ENCODE measurements around the gene PDE4A.
"Not testable (repeated sequence)": the region's sequence is repeated elsewhere in the genome, so short reads cannot be mapped to it uniquely, and the experiment has no call there.

The PDE4A gene

DNA sequence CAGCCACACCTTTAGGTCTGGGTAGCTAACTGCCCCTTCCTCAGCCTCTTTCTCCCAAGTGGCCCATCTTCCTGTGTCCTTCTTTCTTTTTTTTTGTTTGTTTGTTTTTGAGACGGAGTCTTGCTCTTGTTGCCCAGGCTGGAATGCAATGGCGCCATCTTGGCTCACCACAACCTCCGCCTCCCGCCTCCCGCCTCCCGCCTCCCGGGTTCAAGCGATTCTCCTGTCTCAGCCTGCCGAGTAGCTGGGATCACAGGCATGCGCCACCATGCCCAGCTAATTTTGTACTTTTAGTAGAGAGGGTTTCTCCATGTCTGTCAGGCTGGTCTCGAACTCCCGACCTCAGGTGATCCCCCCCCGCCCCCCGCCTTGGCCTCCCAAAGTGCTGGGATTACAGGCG, 41.7 kb downstream of the PDE4A start:
- DNase-seq (ENCODE audit: low spot score) = not testable (repeated sequence)

DNA sequence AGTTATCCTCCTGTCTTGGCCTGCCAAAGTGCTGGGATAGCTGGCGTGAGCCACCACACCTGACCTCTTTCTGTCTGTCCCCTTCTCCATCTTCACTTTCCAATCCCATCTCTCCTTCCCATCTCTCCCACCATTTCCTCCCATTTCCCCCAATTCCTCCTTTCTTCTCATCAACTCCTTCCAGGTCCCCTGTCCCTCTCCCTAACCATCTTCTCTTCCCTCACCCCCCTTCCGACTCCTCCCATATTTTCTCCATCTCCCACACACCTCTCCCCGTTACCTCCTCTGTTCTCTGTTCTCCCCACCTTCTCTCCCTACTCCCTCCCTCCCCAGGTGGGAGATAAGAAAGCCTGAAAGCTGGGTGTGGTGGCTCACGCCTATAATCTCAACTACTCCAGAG, 42.2 kb downstream of the PDE4A start:
- DNase-seq (ENCODE audit: low spot score) = no peak

DNA sequence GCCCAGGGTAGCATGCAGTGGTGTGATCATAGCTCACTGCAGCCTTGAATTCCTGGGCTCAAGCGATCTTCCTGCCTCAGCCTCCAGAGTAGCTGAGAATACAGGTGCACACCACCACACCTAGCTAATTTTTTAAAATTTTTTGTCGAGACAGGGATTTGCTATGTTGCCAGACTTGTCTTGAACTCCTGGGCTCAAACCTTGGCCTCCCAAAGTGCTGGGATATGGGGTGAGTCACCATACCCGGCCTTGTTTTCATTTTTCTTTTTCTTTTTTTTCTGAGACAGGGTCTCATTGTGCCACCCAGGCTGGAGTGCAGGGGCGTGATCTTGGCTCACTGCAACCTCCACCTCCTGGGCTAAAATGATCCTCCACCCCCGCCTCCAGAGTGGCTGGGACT, 44.1 kb downstream of the PDE4A start:
- DNase-seq (ENCODE audit: low spot score) = no peak

DNA sequence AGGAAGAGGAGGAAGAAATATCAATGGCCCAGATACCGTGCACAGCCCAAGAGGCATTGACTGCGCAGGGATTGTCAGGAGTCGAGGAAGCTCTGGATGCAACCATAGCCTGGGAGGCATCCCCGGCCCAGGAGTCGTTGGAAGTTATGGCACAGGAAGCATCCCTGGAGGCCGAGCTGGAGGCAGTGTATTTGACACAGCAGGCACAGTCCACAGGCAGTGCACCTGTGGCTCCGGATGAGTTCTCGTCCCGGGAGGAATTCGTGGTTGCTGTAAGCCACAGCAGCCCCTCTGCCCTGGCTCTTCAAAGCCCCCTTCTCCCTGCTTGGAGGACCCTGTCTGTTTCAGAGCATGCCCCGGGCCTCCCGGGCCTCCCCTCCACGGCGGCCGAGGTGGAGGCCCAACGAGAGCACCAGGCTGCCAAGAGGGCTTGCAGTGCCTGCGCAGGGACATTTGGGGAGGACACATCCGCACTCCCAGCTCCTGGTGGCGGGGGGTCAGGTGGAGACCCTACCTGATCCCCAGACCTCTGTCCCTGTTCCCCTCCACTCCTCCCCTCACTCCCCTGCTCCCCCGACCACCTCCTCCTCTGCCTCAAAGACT, 46.9 kb downstream of the PDE4A start:
- no peak for DNase-seq (ENCODE audit: low spot score)

DNA sequence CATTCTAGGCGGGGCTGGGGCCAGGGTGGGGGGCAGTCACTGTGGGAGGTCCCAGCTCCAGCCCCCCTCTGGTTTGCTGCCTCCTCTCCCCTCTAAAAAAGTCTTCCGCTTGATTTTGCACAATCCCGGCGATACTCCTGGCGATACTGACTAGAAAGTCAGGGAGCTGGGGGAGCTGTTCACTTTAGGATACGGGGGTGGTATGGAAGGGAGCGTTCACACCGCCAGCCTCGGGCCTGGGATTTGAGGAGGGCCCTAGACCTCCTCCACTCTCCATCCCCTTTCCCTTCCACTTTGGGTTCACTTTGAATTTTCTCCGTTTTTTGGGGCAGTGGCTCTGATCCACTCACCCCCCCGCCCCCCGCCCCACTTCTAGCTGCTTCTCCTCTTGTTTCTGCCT, 47.8 kb downstream of the PDE4A start:
- no peak for DNase-seq (ENCODE audit: low spot score)

DNA sequence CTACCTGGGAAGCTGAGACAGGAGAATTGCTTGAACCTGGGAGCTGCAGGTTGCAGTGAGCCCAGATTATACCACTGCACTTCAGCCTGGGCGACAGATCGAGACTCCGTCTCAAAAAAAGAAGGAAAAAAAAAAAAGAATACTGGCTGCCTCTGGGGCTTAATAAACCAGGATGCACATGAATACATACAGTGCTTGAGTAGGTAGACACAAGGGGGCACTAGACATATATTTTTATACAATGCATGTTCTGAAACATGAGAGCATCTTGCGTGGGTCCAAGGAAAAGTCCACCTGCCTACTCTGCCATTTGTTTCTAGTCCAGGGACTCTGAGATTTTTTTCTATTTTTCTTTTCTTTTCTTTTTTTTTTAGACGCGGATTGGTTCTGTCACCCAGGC, 51.6 kb downstream of the PDE4A start:
- DNase-seq (ENCODE audit: low spot score) = peak; percentile 41

DNA sequence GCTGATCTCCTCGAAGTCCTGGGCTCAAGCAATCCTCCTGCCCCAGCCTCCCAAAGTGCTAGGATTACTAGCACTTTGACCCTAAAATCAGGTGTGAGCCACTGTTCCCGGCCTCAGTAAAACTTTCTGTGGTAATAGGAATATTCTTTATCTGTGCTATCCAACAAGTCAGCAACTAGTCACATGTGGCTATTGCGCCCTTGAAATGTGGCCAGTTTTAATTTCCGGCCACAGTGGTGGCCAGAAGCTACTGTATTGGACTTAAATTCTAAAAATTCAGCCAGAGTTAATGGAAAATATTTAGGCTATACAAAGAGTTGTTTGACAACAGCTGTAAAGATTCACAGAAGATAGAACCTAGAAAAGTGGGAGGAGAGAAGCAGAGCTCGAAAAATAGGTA, 52.9 kb downstream of the PDE4A start:
- DNase-seq (ENCODE audit: low spot score) = no peak

DNA sequence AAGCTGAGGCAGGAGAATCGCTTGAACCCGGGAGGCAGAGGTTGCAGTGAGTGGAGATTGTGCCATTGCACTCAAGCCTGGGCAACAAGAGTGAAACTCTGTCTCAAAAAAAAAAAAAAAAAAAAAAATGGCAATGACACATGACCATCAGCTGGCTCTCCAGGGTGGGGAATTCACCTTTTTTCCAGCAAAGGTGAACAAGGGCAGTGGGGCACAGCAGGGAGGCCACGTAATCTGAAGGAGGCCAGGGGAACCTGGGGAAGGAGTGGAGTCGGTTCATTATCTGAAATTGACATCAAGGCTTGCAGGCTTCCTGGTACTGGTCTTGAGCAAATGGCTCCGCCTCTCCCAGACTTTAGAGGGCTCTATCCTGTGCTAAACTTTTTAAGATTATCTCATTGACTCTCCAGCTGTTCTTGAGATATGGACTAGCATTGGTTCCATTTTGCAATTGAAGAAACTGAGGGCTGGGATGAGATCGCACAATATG, 54.7 kb downstream of the PDE4A start:
- no peak for DNase-seq (ENCODE audit: low spot score)

DNA sequence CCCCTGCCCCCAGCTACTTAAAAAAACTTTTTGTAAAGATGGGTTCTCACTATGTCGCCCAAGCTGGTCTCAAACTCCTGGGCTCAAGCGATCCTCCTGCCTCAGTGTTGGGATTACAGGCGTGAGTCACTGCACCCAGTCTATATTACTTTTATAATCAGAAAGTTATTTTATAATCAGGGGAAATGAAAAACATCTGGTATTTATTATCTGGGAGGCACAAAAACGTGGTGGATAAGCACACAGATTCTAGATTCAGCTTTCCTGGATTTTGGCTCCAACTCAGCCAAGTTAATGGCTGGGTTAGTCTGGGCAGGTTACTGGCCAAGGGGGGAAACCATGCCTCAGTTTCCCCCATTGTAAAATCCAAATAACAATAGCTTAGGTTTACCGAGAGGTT, 58.1 kb downstream of the PDE4A start:
- no peak for DNase-seq (ENCODE audit: low spot score)

DNA sequence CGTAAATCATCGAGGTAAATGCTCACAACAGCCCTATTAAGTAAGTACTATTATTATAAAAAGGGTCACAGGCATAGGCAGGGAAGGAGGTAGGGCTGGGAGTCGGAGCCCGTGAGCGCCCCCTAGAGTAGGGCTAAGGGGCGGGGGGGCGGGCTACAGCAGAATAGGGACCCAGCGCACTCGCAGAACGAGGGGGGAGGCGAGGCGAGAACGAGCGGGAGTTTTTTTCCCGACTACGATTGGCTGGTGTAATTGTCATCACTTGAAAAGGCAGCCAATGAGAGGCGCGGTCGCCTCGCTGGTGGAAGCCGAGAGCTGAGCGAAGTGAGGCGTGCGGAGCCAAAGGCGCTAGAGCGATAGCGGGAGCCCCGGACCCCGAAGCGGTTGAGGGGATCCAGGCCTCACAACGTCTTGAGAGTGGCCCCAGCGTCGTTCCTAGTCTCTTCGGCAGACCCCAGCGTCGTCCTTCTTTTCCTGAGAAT, 58.6 kb downstream of the PDE4A start:
- DNase-seq (ENCODE audit: low spot score) = peak; percentile 82

DNA sequence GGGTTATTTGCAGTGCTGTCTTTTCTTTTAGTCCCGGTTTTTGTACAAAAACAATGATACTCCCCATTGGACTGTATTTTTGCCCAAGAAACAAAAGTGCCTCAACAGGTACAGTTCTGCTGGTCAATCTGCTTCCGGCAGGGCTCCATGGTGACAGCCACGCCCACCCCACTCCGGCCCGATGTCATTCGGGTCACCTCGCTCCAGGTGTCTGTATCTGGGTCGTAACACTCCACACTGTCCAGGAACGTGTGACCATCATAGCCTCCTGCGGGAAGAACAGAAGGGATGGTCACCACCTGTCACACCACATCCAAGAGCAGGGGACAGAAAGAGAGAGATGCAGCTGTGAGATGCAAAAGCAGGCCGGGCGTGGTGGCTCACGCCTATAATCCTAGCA, 66.2 kb downstream of the PDE4A start:
- DNase-seq (ENCODE audit: low spot score) = no peak

DNA sequence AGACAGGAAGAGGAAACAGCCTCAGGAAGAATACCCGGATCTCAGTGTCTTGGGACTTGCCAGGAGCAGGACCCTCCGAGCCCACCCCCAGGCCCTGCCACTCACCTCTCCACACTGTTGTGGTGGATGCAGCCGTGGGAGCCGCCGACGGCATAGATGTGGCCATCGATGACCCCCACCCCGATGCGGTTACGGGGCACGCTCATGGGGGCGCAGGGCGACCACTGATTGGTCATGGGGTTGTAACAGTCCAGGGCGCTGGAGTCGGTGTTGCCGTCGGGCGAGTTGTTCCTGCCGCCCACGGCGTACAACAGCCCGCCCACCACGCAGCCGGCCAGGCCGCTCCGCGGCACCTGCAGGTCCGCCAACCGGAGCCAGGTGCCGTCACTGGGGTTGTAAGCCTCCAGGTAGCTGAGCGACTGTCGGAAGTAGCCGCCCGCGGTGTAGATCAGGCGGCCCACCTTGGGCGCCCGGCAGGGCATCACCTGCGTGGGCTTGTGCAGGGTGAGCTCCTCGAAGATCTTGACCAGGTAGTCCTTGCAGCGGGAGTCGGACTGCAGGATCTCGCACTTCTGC, 71.2 kb downstream of the PDE4A start:
- DNase-seq (ENCODE audit: low spot score) = no peak

DNA sequence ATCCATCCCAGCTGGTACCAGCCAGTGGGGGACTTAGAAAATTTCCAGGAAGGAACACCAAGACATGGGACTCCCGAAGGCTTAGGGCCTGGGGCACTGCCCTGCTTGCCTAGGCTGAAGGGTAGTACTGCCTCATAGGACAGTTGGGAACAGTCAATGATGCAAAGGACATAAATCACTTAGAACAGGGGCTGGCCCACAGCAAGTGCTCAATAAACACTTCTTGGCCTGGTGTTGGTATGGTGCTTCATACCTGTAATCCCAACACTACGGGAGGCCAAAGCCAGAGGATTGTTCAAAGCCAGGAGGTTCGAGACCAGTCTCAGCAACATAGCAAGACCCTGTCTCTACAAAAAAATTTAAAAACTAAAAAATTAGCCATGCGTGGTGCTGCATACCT, 77.0 kb downstream of the PDE4A start:
- DNase-seq (ENCODE audit: low spot score) = no peak

DNA sequence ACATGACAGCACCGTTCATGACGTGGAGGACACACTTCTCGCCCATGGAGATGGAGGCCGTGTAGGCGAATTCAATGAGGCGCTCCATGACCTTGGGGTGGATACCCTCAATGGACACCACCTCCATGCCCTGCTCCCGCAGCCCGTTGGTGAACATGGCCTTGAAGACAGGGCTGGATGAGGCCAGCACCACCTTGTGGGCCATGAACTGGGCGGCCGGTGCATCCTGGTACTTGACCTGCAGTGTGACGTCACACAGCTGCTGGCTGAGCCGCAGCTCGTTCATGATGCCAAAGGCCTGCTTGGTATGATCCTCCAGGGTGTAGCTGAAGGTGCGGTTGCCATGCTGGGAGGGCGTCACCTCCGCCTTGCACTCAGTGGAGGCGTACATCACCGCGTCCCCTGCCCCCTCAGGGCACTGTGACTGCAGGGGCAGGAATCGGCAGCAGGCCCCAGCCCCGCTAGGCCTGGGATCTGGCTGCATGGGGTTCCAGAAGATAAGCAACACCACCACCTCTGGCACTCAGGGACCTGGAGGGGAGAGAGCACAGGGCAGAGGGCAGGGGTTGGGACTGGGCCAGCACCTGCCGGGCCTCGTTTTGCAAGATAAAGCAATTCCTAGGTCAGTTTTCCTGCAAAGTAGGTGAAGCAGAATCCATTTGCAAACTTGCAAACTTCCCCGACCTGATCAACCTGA, 79.4 kb downstream of the PDE4A start:
- DNase-seq (ENCODE audit: low spot score) = no peak

DNA sequence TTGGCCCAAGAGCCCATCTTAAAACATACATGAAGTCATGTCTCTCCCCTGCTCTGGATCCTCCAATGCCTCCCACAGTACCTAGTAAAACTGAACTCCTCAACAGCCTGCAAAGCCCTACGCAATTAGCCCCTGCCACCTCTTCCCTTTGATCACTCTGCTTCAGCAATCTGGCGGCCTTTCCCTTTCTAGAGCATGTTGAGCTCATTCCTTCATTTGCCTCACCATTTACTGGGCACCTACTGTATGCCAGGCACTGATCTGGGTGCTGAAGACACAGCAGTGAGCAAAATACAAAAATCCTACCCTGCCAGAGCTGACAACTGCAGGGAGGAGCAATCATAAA, 79.9 kb downstream of the PDE4A start:
- no peak for DNase-seq (ENCODE audit: low spot score)

DNA sequence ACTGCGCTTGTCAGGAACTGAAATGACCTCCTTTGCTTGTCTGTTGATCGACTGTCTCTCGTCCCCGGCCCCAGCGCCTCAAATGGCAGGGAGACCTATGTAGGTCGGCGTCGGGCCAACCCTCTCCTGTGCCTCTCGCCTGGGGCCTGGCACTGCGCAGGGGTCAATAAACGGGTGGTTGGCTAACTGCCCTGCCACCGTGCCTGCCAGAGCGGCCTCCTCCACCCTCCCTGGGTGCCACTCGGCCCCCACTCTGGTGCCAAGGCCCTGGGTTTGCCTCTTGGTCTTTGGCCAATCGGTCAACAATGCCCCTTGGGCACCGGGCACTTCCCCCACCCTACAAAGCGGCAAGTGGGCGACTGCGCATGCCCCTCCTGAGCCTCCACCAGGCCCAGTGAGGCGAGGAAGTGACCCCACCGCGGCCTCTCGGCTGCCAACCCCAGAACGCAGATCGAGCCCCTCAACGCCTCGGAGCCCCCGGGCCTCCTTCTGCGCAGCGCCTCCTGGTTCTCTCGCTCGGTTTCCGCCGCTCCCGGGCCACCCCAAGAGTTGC, 81.7 kb downstream of the PDE4A start:
- peak; percentile 69 for DNase-seq (ENCODE audit: low spot score)

DNA sequence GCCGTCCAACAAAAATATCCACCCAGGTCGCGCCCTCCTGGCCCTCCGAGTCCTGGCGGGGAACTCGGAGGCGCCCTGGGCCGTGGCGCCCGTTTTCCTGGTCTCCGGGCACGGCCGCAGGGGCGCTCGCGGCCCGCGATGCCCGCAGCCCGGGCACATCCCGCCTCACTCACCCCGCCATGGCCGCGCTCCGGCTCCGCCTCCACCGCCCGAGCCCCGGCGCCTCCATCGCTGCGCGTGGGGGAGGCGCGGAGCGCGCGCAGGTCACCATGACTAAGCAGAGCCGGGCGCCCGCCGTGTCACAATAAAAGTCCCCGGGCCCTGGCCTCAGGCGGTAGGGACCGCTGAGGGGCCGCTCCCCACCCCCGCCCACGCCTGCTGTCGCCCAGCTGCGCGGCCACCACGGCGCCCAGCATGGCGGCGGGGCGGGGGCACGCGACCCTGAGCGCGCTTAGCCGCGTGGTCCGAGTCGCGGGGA, 82.2 kb downstream of the PDE4A start:
- DNase-seq (ENCODE audit: low spot score) = peak; percentile 94

DNA sequence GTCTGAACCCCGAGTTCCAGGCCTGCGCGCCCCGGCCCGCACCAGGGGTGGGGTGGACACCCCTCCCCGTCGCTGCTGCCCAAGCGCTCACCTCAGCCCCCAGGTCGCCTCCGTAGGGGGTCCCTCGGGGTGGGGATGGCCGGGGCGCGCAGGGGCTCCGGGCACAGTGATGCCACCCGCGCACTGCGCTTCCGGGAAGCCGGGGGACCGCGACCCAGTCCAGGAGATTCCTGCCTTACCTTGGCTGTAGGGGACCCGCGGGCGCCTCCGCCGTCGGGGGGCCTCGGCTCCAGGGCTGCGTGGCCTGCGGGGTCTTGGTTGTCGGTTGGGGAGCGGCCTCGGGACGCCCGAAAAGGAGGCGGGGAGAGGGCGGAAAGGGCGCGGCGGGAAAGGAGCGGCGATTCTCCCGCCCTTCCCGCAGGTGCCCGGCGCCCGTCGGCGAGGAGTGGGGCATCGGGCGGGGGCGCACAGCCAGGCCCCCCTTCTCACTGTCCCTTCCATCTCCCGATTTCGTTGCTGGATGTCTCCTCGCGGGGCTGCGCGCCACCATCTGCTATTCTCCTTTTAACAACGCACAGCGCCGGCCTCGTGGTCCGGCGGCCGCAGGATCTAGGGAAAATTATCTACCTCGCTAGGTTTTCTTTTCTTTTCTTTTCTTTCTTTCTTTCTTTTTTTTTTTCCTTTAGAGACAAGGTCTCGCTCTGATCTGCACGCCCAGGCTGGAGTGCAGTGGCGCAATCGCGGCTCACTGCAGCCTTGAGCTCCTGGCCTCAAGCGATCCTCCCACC, 82.9 kb downstream of the PDE4A start, which contains the start of gene KEAP1:
Gene KEAP1, minus strand, starts transcription at position 355 of the 788 bp plus-strand sequence. CDS start 3,323 bp downstream, outside the sequence.
- DNase-seq (ENCODE audit: low spot score) = peak; percentile 40

DNA sequence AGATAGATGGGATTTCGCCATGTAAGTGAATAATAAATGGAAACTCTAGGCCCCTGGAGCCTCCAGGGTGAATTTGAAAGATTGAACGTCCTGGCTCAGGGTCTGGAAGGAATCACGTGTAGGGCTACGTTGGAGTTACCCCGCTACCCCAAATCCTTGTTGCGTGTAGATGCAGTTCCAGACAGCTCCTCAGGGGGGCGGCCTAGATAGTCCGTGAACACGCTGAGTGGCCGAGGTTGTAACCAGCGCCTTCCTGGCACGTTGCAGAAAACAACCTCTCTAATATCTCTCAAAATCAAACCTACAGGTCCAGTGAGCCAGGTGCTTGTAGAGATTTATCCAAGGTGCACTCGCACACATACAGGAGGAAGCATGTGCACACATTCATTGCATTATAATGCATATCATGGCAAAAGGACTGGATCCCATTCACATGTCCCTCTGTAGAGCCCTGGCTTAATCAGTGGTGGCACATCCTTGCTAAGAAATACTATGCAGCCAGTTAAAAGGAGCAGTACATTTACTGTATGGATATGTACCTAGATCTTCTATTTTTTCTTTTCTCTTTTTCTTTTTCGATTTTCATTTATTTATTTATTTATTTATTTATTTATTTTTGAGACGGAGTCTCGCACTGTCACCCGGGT, 85.4 kb downstream of the PDE4A start:
- DNase-seq (ENCODE audit: low spot score) = peak; percentile 62

DNA sequence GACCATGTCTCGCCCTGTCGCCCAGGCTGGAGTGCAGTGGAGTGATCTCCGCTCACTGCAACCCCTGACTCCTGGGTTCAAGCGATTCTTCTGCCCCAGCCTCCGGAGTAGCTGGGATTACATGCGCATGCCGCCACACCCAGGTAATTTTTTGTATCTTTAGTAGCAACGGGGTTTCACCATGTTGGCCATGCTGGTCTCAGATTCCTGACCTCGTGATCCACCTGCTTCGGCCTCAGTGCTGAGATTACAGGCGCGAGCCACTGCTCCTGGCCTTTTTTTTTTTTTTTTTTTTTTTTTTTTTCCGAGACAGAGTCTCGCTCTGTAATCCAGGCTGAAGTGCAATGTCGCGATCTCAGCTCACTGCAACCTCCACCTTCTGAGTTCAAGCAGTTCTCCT, 87.7 kb downstream of the PDE4A start:
- DNase-seq (ENCODE audit: low spot score) = no peak

DNA sequence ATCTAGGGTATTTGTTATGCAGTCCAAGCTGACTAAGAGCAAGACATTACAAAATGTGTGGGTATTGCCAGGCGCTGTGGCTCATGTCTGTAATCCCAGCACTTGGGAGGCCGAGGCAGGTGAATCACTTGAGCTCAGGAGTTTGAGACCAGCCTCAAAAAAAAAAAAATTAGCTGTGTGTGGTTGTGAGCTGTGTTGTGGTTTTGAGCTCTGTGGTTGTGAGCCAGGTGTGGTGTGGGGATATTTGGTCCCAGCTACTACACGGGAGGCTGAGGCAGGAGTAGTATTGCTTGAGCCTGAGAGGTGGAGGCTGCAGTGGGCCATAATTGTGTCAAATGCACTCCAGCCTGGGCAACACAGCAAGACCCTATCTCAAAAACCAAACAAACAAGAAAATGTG, 88.4 kb downstream of the PDE4A start:
- DNase-seq (ENCODE audit: low spot score) = peak; percentile 28
